K562 (cell line): ENCODE data around the gene PSMA4. TPM values are rescaled to one million over a fixed set of nuclear protein-coding genes. Genes with fewer than 3 reads are reported as not detected.

Experiments
- ATAC-seq: fragments of 200-7000 bp; cut with Tn5 transposase; 3 replicates; pipeline ENCODE4 v1.9.1; 2020; ENCODE audit warnings: moderate library complexity
- BruUV-seq: library from RNA; stranded (reverse); fragments of 400-500 nt; replicated peaks from 2 replicates; lab custom pipeline; 2021; lab: Mats Ljungman, UMichigan
- CTCF ChIA-PET: fragments of 300-600 bp; formaldehyde crosslinking; extraction: SDS; loops from one replicate; lab custom pipeline; 2021; ENCODE audit warnings: low intra/inter-chr PET ratio; lab: Yijun Ruan, JAX
- POLR2A ChIA-PET: fragments of 300-600, 350-650 bp; sonication (Branson Sonifier 250); formaldehyde crosslinking; extraction: SDS; loops from one replicate; lab custom pipeline; 2021; ENCODE audit warnings: antibody characterized with exemption, inconsistent platforms; lab: Yijun Ruan, JAX
- DNase-seq, 4 experiments: peaks; one replicate each; pipeline versions ENCODE4 v3.0.0 to v3.0.0-alpha.2; 2011 to 2018; ENCODE audit warnings: low spot score in 3 of 4, mixed read lengths in 3 of 4; ENCODE audit errors: extremely low read depth in 1 of 4
- FAIRE-seq: peaks from 2 replicates; lab custom pipeline; 2011; peaks lifted over from hg19 to GRCh38; lab: Jason Lieb, UNC
- H2AFZ ChIP-seq: 2 replicates; pipeline ENCODE4 v1.6.0; 2011; ENCODE audit warnings: low read depth, low read length, control low read depth, inconsistent platforms
- H3K27ac ChIP-seq: fragments of 200-600 bp; 3 replicates; pipeline ENCODE4 v1.8.0; 2011; ENCODE audit warnings: low read depth, mild to moderate bottlenecking, control low read depth, inconsistent platforms, low read length, moderate library complexity, mixed read lengths; ENCODE audit errors: extremely low read depth
- H3K27me3 ChIP-seq, 2 experiments: fragments of 300-600 bp in 1 of 2; 2 replicates in 1 of 2; 3 replicates in 1 of 2; pipeline versions ENCODE4 v1.6.0 to v1.8.0; 2011; ENCODE audit warnings: inconsistent platforms in 2 of 2, low read length in 2 of 2, mild to moderate bottlenecking in 1 of 2, mixed read lengths in 1 of 2, moderate library complexity in 1 of 2; ENCODE audit not compliant: control insufficient read depth in 2 of 2, insufficient read depth in 2 of 2
- H3K36me3 ChIP-seq: fragments of 300-600 bp; 3 replicates; pipeline ENCODE4 v1.8.0; 2011; ENCODE audit warnings: mild to moderate bottlenecking, low read length, inconsistent platforms; ENCODE audit not compliant: control insufficient read depth, insufficient read depth
- H3K4me1 ChIP-seq, 2 experiments: fragments of 200-600 bp in 1 of 2; replicated peaks in 1 of 2; 2 replicates in 1 of 2; 3 replicates in 1 of 2; pipeline versions ENCODE4 v1.5.1 to v1.8.0; 2011; ENCODE audit warnings: inconsistent platforms in 2 of 2, low read length in 2 of 2, mild to moderate bottlenecking in 1 of 2, mixed read lengths in 1 of 2, moderate library complexity in 1 of 2; ENCODE audit not compliant: control insufficient read depth in 2 of 2, insufficient read depth in 2 of 2
- H3K4me2 ChIP-seq: 2 replicates; pipeline ENCODE4 v1.6.1; 2011; ENCODE audit warnings: low read length, control low read depth, inconsistent platforms, mixed read lengths; ENCODE audit not compliant: insufficient read depth
- H3K4me3 ChIP-seq: fragments of 200-600 bp; sonication (generic), shearing (Covaris generic); 2 replicates; pipeline ENCODE4 v1.5.1; 2016; ENCODE audit warnings: control low read depth, inconsistent platforms
- H3K79me2 ChIP-seq: fragments of 200-600 bp; 3 replicates; pipeline ENCODE4 v1.8.0; 2011; ENCODE audit warnings: low read length, inconsistent platforms; ENCODE audit not compliant: control insufficient read depth, insufficient read depth
- H3K9ac ChIP-seq, 2 experiments: 2 replicates each; pipeline versions ENCODE4 v1.6.0 to v1.6.1; 2011; ENCODE audit warnings: low read depth in 2 of 2, low read length in 2 of 2, control low read depth in 1 of 2, inconsistent platforms in 1 of 2, mild to moderate bottlenecking in 1 of 2, mixed read lengths in 1 of 2; ENCODE audit not compliant: insufficient read depth in 1 of 2
- H3K9me1 ChIP-seq: one replicate; pipeline ENCODE4 v1.6.0; 2011; ENCODE audit warnings: inconsistent platforms, mild to moderate bottlenecking, low read length, moderate library complexity; ENCODE audit not compliant: control insufficient read depth, insufficient read depth
- H3K9me3 ChIP-seq: replicated peaks from 2 replicates; pipeline ENCODE4 v1.5.1; 2011; ENCODE audit warnings: low read depth, low read length, inconsistent platforms; ENCODE audit not compliant: control insufficient read depth, insufficient read depth
- H4K20me1 ChIP-seq: replicated peaks from 2 replicates; pipeline ENCODE4 v1.6.1; 2011; ENCODE audit warnings: low read length, inconsistent platforms, mixed read lengths; ENCODE audit not compliant: control insufficient read depth, insufficient read depth
- CBX5 ChIP-seq: IDR thresholded peaks from 2 replicates; pipeline ENCODE4 v1.6.1; 2014; ENCODE audit warnings: low read depth, borderline replicate concordance
- PATZ1 ChIP-seq: fragments of 250-450 bp; sonication (Bioruptor Pico); IDR thresholded peaks from 2 replicates; pipeline ENCODE4 v1.5.0; 2020; ENCODE audit warnings: mild to moderate bottlenecking, borderline replicate concordance
- POLR2AphosphoS2 ChIP-seq: IDR thresholded peaks from 2 replicates; pipeline ENCODE4 v1.6.1; 2012; ENCODE audit warnings: low read length, improper control_type of control experiment
- POLR2AphosphoS5 ChIP-seq: IDR thresholded peaks from 2 replicates; pipeline ENCODE4 v1.6.1; 2011; ENCODE audit warnings: mild to moderate bottlenecking, low read depth, low read length, moderate library complexity; ENCODE audit not compliant: control insufficient read depth, insufficient read depth
- POLR2G ChIP-seq: fragments of 200-400 bp; formaldehyde crosslinking; IDR thresholded peaks from 2 replicates; pipeline ENCODE4 v1.6.1; 2017; ENCODE audit warnings: low read depth, mild to moderate bottlenecking, antibody characterized with exemption, low read length, moderate library complexity
- SREBF1 ChIP-seq: fragments of 150-350 bp; IDR thresholded peaks from 2 replicates; pipeline ENCODE4 v1.6.1; 2014; ENCODE audit warnings: antibody characterized with exemption, low read depth, low read length, borderline replicate concordance
- XRCC3 ChIP-seq: fragments of 450-650 bp; IDR thresholded peaks from 2 replicates; pipeline ENCODE4 v1.6.1; 2017; ENCODE audit warnings: mild to moderate bottlenecking, moderate library complexity
- ZC3H4 ChIP-seq: sonication (generic); formaldehyde crosslinking; IDR thresholded peaks from 2 replicates; pipeline ENCODE4 v1.9.0; 2021; ENCODE audit warnings: missing genetic modification reagents, borderline replicate concordance
- ZNF316 ChIP-seq: fragments of 450-650 bp; IDR thresholded peaks from 2 replicates; pipeline ENCODE4 v1.6.1; 2016
- ZNF766 ChIP-seq: fragments of 200-800 bp; sonication (Bioruptor generic); conservative IDR thresholded peaks from 2 replicates; pipeline ENCODE4 v1.6.1; 2016; ENCODE audit warnings: missing genetic modification characterization, missing compliant biosample characterization
- WGBS: fragments of 100-300 bp; shearing (Covaris generic); methylation state at CpG from one replicate; pipeline ENCODE4 v1.1.6; 2016; ENCODE audit warnings: low coverage, mixed read lengths; ENCODE audit not compliant: insufficient coverage; ENCODE audit errors: missing lambda C conversion rate; 5-methylcytosine and 5-hydroxymethylcytosine counted together
- in situ Hi-C: fragments of 300-500 bp; cut with MboI; formaldehyde crosslinking; loops from 4 replicates; pipeline ENCODE4 v1.15.0; 2018; ENCODE audit warnings: inconsistent platforms, mixed read lengths
- intact Hi-C: fragments of 100-400 bp; cut with micrococcal nuclease; formaldehyde crosslinking; loops from 2 replicates; pipeline ENCODE4 v1.14.2; 2022
- polyA plus RNA-seq, 8 experiments: library from polyadenylated mRNA; depleted of rRNA in 4 of 8; stranded (reverse) in 5 of 8; unstranded in 3 of 8; fragments of >200 nt; fragmentation: Nextera tagmentation in 2 of 8; fragmentation: Illumina TruSeq in 1 of 8; extraction: Ambion mirVana in 2 of 8; extraction: Trizol in 1 of 8; gene quantifications; 2 replicates each; pipeline versions ENCODE4 v1.2.1 to v1.2.3, GENCODE V29; 2011 to 2014; ENCODE audit warnings: inconsistent platforms in 1 of 8, missing spikeins in 1 of 8
- total RNA-seq, 7 experiments: library from RNA; depleted of rRNA in 6 of 7; stranded (reverse); fragments of >200 nt in 6 of 7; fragmentation: Illumina TruSeq in 2 of 7; extraction: Trizol in 2 of 7; gene quantifications; 2 replicates each; pipeline versions ENCODE4 v1.2.1 to v1.2.3, GENCODE V29; 2011 to 2021; ENCODE audit warnings: low replicate concordance in 1 of 7

PSMA4 gene
- total and polyA plus RNA-seq, 9 of the 15 experiments (the other 6 are each of a cell fraction or from before 2014, with no cell fraction given): 304 to 1,857 (median 666) TPM

- in situ Hi-C loops: no loop called here
- H3K4me1 ChIP-seq: peaks cover 0 to 2% of the 10 kb centered on the region in 2 experiments; a peak in 2 of 5 replicates
- no peak overlapping the region for H3K27ac ChIP-seq
- ATAC-seq (no peak), FAIRE-seq (no peak), DNase-seq (no peak)
- no peaks in the 10 kb centered on the region for H4K20me1 ChIP-seq
- no peaks in the 10 kb centered on the region for H3K9me1 ChIP-seq
- BruUV-seq: no TSS peak
- H3K9me3 ChIP-seq: no peaks in the 10 kb centered on the region; the same call in 1 of the 2 replicates
- H2AFZ ChIP-seq: no peak overlapping the region
- H3K27me3 ChIP-seq: no peaks in the 10 kb centered on the region
- H3K4me3 ChIP-seq: no peak overlapping the region
- H3K79me2 ChIP-seq: no peaks in the 10 kb centered on the region
- ChIA-PET CTCF (no interaction called here), POLR2A (interaction anchor here (1.0 kb wide), 1 partner anchor 58 kb away, joined by 3 read pairs; no protein-coding TSS in a partner anchor)
- no peak overlapping the region for H3K9ac ChIP-seq
- peaks cover 41% of the 10 kb centered on the region for H3K36me3 ChIP-seq
- 89% methylated on average over 4 of the region's 4 CpGs for WGBS
- TF ChIP-seq ZNF766 (CRISPR knock-in tag) (peak; percentile 59), XRCC3 (no peak), ZC3H4 (CRISPR knock-in tag) (no peak), POLR2AphosphoS5 (no peak), SREBF1 (no peak), POLR2AphosphoS2 (peak; percentile 10; the same call in 1 of the 2 replicates), POLR2G (no peak), PATZ1 (CRISPR knock-in tag) (no peak), ZNF316 (peak; percentile 51; the same call in 1 of the 2 replicates), CBX5 (no peak)
- H3K4me2 ChIP-seq: no peak overlapping the region
- intact Hi-C loops: no loop called here
These were observed 38.4 kb upstream of the PSMA4 start for GRCh38 chr15:78501857-78502256.
